Lung (tissue), 12 donors: ENCODE results near the gene KLHDC3. TPM values are rescaled to one million over a fixed set of nuclear protein-coding genes. Genes with fewer than 3 reads are reported as not detected.

Source experiments
- ATAC-seq: fragments of 200-7000 bp; cut with Tn5 transposase; one replicate; pipeline ENCODE4 v1.9.1; 2020; ENCODE audit warnings: moderate number of reproducible peaks; ENCODE audit not compliant: insufficient read depth, low FRiP score
- DNase-seq, 3 donors: peaks; one replicate each; pipeline ENCODE4 v3.0.0-alpha.2; 2013 to 2017
- H3K27ac ChIP-seq, 2 donors: one replicate each; pipeline ENCODE4 v1.5.1; 2013; ENCODE audit warnings: mild to moderate bottlenecking in 2 of 2, moderate library complexity in 2 of 2, control low read depth in 1 of 2, inconsistent platforms in 1 of 2, low read depth in 1 of 2, low read length in 1 of 2
- H3K27me3 ChIP-seq, 3 donors: one replicate each; pipeline ENCODE4 v1.5.1; 2013; ENCODE audit warnings: low read length in 2 of 3; ENCODE audit not compliant: control insufficient read depth in 3 of 3, insufficient read depth in 3 of 3
- H3K36me3 ChIP-seq, 4 donors: one replicate each; pipeline ENCODE4 v1.5.1; 2013; ENCODE audit warnings: low read length in 4 of 4, mild to moderate bottlenecking in 1 of 4, moderate library complexity in 1 of 4; ENCODE audit not compliant: control insufficient read depth in 4 of 4, insufficient read depth in 4 of 4
- H3K4me1 ChIP-seq, 5 donors: one replicate each; pipeline ENCODE4 v1.5.1; 2013; ENCODE audit warnings: low read length in 5 of 5, mild to moderate bottlenecking in 2 of 5, moderate library complexity in 1 of 5; ENCODE audit not compliant: control insufficient read depth in 5 of 5, insufficient read depth in 5 of 5
- H3K4me3 ChIP-seq: one replicate; pipeline ENCODE4 v1.5.1; 2013; ENCODE audit warnings: mild to moderate bottlenecking, control low read depth, moderate library complexity
- H3K9ac ChIP-seq, 2 donors: one replicate each; pipeline ENCODE4 v1.5.1; 2013; ENCODE audit warnings: low read length in 2 of 2, control low read depth in 1 of 2; ENCODE audit not compliant: insufficient read depth in 1 of 2
- H3K9me3 ChIP-seq, 4 donors: one replicate each; pipeline ENCODE4 v1.5.1; 2013; ENCODE audit warnings: low read length in 3 of 4, mild to moderate bottlenecking in 1 of 4, moderate library complexity in 1 of 4; ENCODE audit not compliant: control insufficient read depth in 4 of 4, insufficient read depth in 3 of 4
- WGBS, 2 donors: extraction: QIAGEN DNeasy Blood & Tissue Kit; methylation state at CpG; one replicate each; pipeline ENCODE4 v1.1.7; 2013; 5-methylcytosine and 5-hydroxymethylcytosine counted together
- polyA plus RNA-seq, 2 donors: library from polyadenylated mRNA; stranded (reverse); fragments of 200-250 nt; gene quantifications; one replicate each; pipeline ENCODE4 v1.2.1, GENCODE V29; 2013
- total RNA-seq, 2 donors: library from RNA; depleted of rRNA in 1 of 2; stranded (reverse); fragments of >200 nt in 1 of 2; gene quantifications; one replicate each; pipeline ENCODE4 v1.2.1, GENCODE V29; 2014 to 2021
- TF ChIP-seq, protein P1 (sequence below): IDR thresholded peaks from 2 replicates; pipeline ENCODE4 v1.5.1; 2012; ENCODE audit warnings: mild to moderate bottlenecking; ENCODE audit errors: control extremely low read depth, extremely low read depth
- donor health status: control.
- donor health status: control.
- donor health status: Bipolar disorder and iron deficiency.
- donor health status: healthy.
- donor health status: DM: yes; HTN: yes; CAD: no.

Gene KLHDC3
- total and polyA plus RNA-seq, 4 donors = 46.3 to 74.4 (median 54.5) TPM

DNA sequence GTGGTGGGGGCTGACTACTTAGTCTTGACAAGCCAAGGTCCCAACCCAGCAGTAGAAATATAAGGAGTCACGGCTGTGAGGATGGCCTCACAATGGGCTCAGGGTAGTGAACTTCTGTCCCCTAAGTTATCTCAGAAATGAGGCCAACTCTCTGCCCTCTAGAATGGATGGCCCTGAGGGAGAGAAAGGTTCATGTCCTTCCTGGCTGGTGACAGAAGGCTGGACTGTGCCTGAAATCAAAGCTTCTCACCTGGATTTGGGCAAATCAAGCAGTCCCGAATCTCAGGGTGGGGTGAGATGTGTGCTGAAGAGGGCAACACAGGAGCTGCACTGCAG, 20.1 kb downstream of the KLHDC3 start:
- DNase-seq (no peak), ATAC-seq (no peak)
- Histone ChIP-seq H3K9me3 (no peaks in the 10 kb centered on the region), H3K4me3 (no peak overlapping the region), H3K27ac (no peak overlapping the region), H3K9ac (no peak overlapping the region), H3K4me1 (no peaks in the 10 kb centered on the region), H3K36me3 (peaks cover 18 to 48% (median 34%) of the 10 kb centered on the region in 4 donors), H3K27me3 (no peaks in the 10 kb centered on the region)
- TF ChIP-seq, protein P1, sequence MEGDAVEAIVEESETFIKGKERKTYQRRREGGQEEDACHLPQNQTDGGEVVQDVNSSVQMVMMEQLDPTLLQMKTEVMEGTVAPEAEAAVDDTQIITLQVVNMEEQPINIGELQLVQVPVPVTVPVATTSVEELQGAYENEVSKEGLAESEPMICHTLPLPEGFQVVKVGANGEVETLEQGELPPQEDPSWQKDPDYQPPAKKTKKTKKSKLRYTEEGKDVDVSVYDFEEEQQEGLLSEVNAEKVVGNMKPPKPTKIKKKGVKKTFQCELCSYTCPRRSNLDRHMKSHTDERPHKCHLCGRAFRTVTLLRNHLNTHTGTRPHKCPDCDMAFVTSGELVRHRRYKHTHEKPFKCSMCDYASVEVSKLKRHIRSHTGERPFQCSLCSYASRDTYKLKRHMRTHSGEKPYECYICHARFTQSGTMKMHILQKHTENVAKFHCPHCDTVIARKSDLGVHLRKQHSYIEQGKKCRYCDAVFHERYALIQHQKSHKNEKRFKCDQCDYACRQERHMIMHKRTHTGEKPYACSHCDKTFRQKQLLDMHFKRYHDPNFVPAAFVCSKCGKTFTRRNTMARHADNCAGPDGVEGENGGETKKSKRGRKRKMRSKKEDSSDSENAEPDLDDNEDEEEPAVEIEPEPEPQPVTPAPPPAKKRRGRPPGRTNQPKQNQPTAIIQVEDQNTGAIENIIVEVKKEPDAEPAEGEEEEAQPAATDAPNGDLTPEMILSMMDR = no peak
- WGBS, 2 donors = 91 to 98% methylated on average over 2 of the region's 2 CpGs

DNA sequence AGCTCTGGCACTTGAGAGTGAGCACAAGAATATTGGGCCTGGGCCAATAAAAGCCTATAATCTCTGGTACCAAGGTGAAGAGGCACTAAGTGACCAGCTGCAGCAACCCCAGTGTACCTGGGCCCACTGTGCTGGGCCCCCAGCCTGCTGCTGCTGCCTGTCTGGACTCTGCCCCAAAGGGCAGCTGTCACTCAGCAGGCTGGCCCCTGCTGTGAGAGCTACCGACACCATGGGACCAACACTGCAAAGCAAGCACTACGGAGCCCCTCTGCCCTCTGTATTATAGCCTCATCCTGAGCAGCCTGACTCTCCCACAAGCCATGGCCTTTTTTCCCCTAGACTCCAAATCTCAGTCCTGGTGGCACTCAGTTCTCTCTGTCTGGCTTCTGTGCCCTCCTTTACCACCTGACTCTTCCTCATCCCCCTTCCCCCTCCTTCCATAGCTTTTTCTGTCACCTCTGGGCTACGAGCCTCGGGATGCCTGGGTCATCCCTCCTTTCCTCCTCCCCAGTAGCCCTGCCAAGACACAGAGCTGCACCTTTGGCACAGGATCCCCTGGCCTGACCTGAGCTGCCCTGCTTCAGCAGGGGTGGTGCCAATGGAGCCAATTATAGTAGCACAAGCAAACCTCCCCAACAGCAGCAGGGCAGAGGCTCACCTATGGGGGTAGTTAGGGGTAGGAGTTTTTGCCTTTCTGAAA, 21.6 kb downstream of the KLHDC3 start:
- no peak overlapping the region for H3K4me3 ChIP-seq
- no peak overlapping the region for H3K9ac ChIP-seq
- H3K4me1 ChIP-seq = no peaks in the 10 kb centered on the region
- TF ChIP-seq, protein P1 = no peak
- peak overlapping the region in 1 of 2 donors; percentile 10 for H3K27ac ChIP-seq
- 86 to 92% methylated on average over 4 of the region's 4 CpGs for WGBS, 2 donors
- H3K36me3 ChIP-seq = peaks cover 10 to 52% (median 34%) of the 10 kb centered on the region in 4 donors
- ATAC-seq (no peak), DNase-seq (no peak)
- H3K9me3 ChIP-seq = no peaks in the 10 kb centered on the region
- H3K27me3 ChIP-seq = no peaks in the 10 kb centered on the region

DNA sequence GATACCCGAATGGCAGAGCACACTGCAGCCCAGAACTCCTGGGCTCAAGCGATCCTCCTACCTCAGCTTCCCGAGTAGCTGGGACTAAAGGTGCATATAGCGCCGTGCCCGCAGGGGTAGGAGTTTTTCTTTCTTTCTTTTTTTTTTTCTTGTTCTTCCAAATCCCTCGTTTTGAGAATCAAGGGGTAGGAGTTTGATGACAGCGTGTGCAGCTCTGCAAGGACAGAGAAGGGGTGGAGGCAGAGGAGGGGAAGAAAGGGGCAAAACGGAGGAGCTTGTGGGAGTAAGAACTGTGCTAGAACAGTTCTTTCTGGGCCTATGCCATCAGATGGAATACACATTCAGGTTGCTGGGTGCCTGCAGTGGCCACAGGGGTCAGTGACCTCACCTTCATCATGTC, 22.7 kb downstream of the KLHDC3 start:
- no peak for ATAC-seq
- WGBS, 2 donors = 93 to 96% methylated on average over 9 of the region's 9 CpGs
- H3K9ac ChIP-seq = no peak overlapping the region

More for the DNA sequence above, 22.7 kb downstream of the KLHDC3 start:
- TF ChIP-seq, protein P1 = no peak
- Histone ChIP-seq H3K9me3 (no peaks in the 10 kb centered on the region), H3K36me3 (peaks cover 10 to 55% (median 34%) of the 10 kb centered on the region in 4 donors), H3K4me1 (no peaks in the 10 kb centered on the region), H3K27ac (no peak overlapping the region), H3K27me3 (no peaks in the 10 kb centered on the region), H3K4me3 (no peak overlapping the region)
- no peak for DNase-seq
